IPS-15b (cell line): ENCODE results near the gene OSCP1.

ENCODE experiments used
- H3K27me3 ChIP-seq: one replicate; pipeline ENCODE4 v1.6.1; 2013; ENCODE audit warnings: low read length; ENCODE audit not compliant: control insufficient read depth, insufficient read depth
- H3K36me3 ChIP-seq: one replicate; pipeline ENCODE4 v1.6.1; 2013; ENCODE audit warnings: low read length; ENCODE audit not compliant: control insufficient read depth, insufficient read depth
- H3K4me1 ChIP-seq: one replicate; pipeline ENCODE4 v1.6.1; 2013; ENCODE audit warnings: mild to moderate bottlenecking, low read length; ENCODE audit not compliant: control insufficient read depth, insufficient read depth
- H3K4me3 ChIP-seq: one replicate; pipeline ENCODE4 v1.5.1; 2013; ENCODE audit warnings: low read depth, low read length
- H3K9ac ChIP-seq: one replicate; pipeline ENCODE4 v1.6.1; 2013; ENCODE audit warnings: low read depth, mild to moderate bottlenecking, low read length
- H3K9me3 ChIP-seq: one replicate; pipeline ENCODE4 v1.6.1; 2013; ENCODE audit warnings: mild to moderate bottlenecking, low read length; ENCODE audit not compliant: control insufficient read depth, insufficient read depth

The OSCP1 gene

GRCh38 chr1:36456391-36456928 lies 6.2 kb upstream of the OSCP1 start:
- Histone ChIP-seq H3K9ac (no peak overlapping the region), H3K4me1 (no peaks in the 10 kb centered on the region), H3K36me3 (peaks cover 46% of the 10 kb centered on the region), H3K4me3 (no peak overlapping the region), H3K27me3 (no peaks in the 10 kb centered on the region), H3K9me3 (no peaks in the 10 kb centered on the region)

DNA sequence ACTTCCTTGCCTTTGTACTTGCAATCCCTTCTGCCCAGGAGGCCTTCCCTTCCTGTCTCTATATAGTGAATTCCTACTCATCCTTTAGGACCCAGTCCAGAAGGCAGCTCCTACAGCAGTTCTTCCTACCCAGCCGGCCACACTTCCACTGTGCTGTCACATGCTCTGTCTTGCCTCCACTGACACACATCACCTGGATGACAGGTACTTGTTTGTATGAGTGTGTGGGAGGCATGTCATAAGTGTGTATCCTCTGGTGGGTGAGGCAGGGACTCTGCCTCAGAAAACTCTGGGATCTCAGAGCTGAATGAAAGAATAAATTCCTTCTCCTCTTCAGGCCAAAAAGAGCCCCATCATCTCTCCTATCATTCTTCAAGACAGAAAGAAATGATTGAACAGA lies 5.1 kb upstream of the OSCP1 start:
- Histone ChIP-seq H3K4me1 (no peaks in the 10 kb centered on the region), H3K9me3 (no peaks in the 10 kb centered on the region), H3K36me3 (peaks cover 38% of the 10 kb centered on the region), H3K27me3 (no peaks in the 10 kb centered on the region), H3K9ac (no peak overlapping the region), H3K4me3 (no peak overlapping the region)

GRCh38 chr1:36453600-36454388 lies 3.5 kb upstream of the OSCP1 start:
- Histone ChIP-seq H3K9me3 (no peaks in the 10 kb centered on the region), H3K4me1 (no peaks in the 10 kb centered on the region), H3K9ac (no peak overlapping the region), H3K4me3 (no peak overlapping the region), H3K27me3 (no peaks in the 10 kb centered on the region), H3K36me3 (peaks cover 33% of the 10 kb centered on the region)

DNA sequence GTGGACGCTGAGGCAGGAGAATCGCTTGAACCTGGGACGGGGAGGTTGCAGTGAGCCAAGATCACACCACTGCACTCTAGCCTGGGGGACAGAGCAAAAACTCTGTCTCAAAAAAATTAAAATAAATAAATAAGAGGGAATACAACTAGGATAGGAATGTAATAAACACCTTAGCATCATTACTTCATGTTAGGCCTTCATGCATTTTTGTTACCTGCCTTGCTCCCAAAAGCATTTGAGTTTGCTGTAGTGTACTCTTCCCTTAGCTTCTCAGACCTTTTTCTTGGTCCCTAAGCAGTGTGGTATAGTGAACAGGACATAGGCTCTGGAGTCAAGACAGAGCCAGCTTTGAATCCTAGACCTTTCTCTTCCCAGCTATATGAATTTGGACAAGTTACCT lies 2.8 kb upstream of the OSCP1 start:
- H3K4me3 ChIP-seq = no peak overlapping the region
- H3K9ac ChIP-seq = no peak overlapping the region
- H3K9me3 ChIP-seq = no peaks in the 10 kb centered on the region
- no peaks in the 10 kb centered on the region for H3K4me1 ChIP-seq
- peaks cover 31% of the 10 kb centered on the region for H3K36me3 ChIP-seq
- H3K27me3 ChIP-seq = no peaks in the 10 kb centered on the region

GRCh38 chr1:36450919-36451305 lies 661 bp upstream of the OSCP1 start:
- H3K9ac ChIP-seq = peak overlapping the region; percentile 28
- H3K36me3 ChIP-seq = peaks cover 18% of the 10 kb centered on the region
- H3K4me1 ChIP-seq = no peaks in the 10 kb centered on the region
- no peaks in the 10 kb centered on the region for H3K27me3 ChIP-seq
- H3K9me3 ChIP-seq = no peaks in the 10 kb centered on the region
- H3K4me3 ChIP-seq = peak overlapping the region; percentile 77

GRCh38 chr1:36448530-36449056 lies 1.7 kb downstream of the OSCP1 start:
- Histone ChIP-seq H3K9me3 (no peaks in the 10 kb centered on the region), H3K4me1 (no peaks in the 10 kb centered on the region), H3K27me3 (no peaks in the 10 kb centered on the region), H3K36me3 (no peaks in the 10 kb centered on the region), H3K4me3 (no peak overlapping the region), H3K9ac (no peak overlapping the region)

- H3K9me3 ChIP-seq = no peaks in the 10 kb centered on the region
- H3K36me3 ChIP-seq = no peaks in the 10 kb centered on the region
- H3K27me3 ChIP-seq = no peaks in the 10 kb centered on the region
- H3K9ac ChIP-seq = no peak overlapping the region
- H3K4me3 ChIP-seq = no peak overlapping the region
- no peaks in the 10 kb centered on the region for H3K4me1 ChIP-seq
These were observed 2.8 kb downstream of the OSCP1 start for GRCh38 chr1:36447450-36447849.

DNA sequence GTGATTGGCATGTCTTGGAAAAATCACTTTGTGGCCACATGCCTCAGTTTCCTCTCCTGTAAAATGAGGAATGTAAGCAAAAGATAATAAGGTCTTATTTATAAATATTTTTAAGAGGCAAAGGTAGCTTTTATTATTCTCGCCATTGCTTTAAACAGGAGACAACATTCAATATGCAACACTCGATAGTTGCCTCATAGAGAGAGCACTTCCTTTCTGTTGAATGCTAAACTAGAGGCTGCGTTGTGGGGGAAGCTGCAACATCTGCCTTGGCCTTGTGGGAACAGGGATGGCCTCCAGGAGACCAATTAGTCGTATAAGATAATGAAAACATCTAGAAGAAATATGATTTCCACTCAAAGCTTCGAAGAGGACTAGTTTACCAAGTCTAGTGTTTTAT lies 3.5 kb downstream of the OSCP1 start:
- no peaks in the 10 kb centered on the region for H3K4me1 ChIP-seq
- no peak overlapping the region for H3K9ac ChIP-seq
- H3K27me3 ChIP-seq = no peaks in the 10 kb centered on the region
- H3K4me3 ChIP-seq = no peak overlapping the region
- no peaks in the 10 kb centered on the region for H3K9me3 ChIP-seq
- no peaks in the 10 kb centered on the region for H3K36me3 ChIP-seq

DNA sequence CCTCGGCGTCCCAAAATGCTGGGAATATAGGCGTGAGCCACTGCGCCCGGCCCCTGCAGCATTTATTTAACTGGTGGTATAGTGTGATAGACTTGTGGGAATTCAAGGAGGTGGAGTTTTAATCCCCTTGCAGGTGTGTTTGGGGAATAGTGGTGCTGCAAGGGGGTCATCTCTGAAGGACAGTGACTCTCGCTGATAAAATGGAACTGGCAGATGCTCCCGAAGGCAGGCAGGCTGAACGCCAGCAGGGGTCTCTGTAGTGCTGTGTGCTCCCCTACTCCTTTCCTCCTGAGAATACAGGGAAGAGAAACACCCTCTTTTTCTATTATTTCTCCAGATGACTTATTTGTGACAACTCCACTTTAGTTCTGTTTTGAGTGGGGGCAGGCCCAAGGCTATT lies 4.0 kb downstream of the OSCP1 start:
- Histone ChIP-seq H3K4me3 (no peak overlapping the region), H3K36me3 (no peaks in the 10 kb centered on the region), H3K9ac (no peak overlapping the region), H3K4me1 (no peaks in the 10 kb centered on the region), H3K9me3 (no peaks in the 10 kb centered on the region), H3K27me3 (no peaks in the 10 kb centered on the region)

- H3K36me3 ChIP-seq = no peaks in the 10 kb centered on the region
- H3K4me1 ChIP-seq = peaks cover 6% of the 10 kb centered on the region
- H3K9ac ChIP-seq = no peak overlapping the region
- no peak overlapping the region for H3K4me3 ChIP-seq
- H3K27me3 ChIP-seq = no peaks in the 10 kb centered on the region
- no peaks in the 10 kb centered on the region for H3K9me3 ChIP-seq
These were observed 7.0 kb downstream of the OSCP1 start for GRCh38 chr1:36443297-36443696.

- Histone ChIP-seq H3K27me3 (no peaks in the 10 kb centered on the region), H3K9ac (no peak overlapping the region), H3K4me3 (no peak overlapping the region), H3K36me3 (no peaks in the 10 kb centered on the region), H3K4me1 (peaks cover 6% of the 10 kb centered on the region), H3K9me3 (no peaks in the 10 kb centered on the region)
These were observed 7.9 kb downstream of the OSCP1 start for GRCh38 chr1:36442337-36442736.

DNA sequence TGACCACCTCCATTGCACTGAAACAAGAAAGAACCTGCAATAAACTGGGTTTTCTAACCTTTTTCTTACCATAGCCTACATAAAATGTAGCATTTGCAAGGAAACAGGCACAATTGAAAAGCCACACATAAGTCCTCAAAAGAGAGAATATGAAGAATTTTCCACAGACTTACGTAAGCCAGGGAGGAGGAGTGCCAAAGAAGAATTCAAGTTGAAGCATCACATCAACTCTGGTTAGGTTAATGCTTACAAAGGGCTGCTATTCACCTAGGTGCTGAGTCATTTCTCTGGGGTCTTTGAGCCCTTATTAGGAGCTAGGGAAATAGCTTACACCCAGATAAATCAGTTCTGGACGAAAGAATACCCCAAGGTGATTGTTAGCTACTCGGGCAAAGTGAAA lies 9.6 kb downstream of the OSCP1 start:
- H3K4me3 ChIP-seq = no peak overlapping the region
- no peaks in the 10 kb centered on the region for H3K9me3 ChIP-seq
- no peaks in the 10 kb centered on the region for H3K36me3 ChIP-seq
- H3K9ac ChIP-seq = no peak overlapping the region
- peaks cover 6% of the 10 kb centered on the region for H3K4me1 ChIP-seq
- H3K27me3 ChIP-seq = no peaks in the 10 kb centered on the region
